Activated CD4-positive, alpha-beta memory T cell treated with anti-CD3 and anti-CD28 coated beads for 36 hours (primary cell): ENCODE measurements around the gene DDX47. TPM values are rescaled to one million over a fixed set of nuclear protein-coding genes. Genes with fewer than 3 reads are reported as not detected.
A peak's percentile ranks its signal among the peaks of the same experiment; 100 is the strongest.
"Not testable (repeated sequence)": the region's sequence is repeated elsewhere in the genome, so short reads cannot be mapped to it uniquely, and the experiment has no call there.

ENCODE experiments used
- CTCF ChIA-PET: fragments of 350-600 bp; sonication (Branson Sonifier 250); formaldehyde crosslinking; loops from one replicate; lab custom pipeline; 2021; ENCODE audit warnings: antibody characterized with exemption, inconsistent platforms; lab: Charles Lee
- POLR2A ChIA-PET: fragments of 350-600 bp; sonication (Branson Sonifier 250); formaldehyde crosslinking; loops from one replicate; lab custom pipeline; 2021; ENCODE audit warnings: antibody characterized with exemption; lab: Charles Lee
- DNase-seq: peaks from one replicate; pipeline ENCODE4 v3.0.0-alpha.2; 2020
- H3K27ac Mint-ChIP-seq: one replicate; pipeline ENCODE4 v1.8.0; 2021; ENCODE audit warnings: mixed read lengths
- H3K27me3 Mint-ChIP-seq: one replicate; pipeline ENCODE4 v1.8.0; 2021; ENCODE audit warnings: mixed read lengths
- H3K36me3 Mint-ChIP-seq: one replicate; pipeline ENCODE4 v1.8.0; 2021; ENCODE audit warnings: mixed read lengths
- H3K4me1 Mint-ChIP-seq: one replicate; pipeline ENCODE4 v1.8.0; 2021; ENCODE audit warnings: low read depth, mixed read lengths
- H3K4me3 Mint-ChIP-seq: one replicate; pipeline ENCODE4 v1.8.0; 2021; ENCODE audit warnings: mild to moderate bottlenecking, mixed read lengths
- H3K9me3 Mint-ChIP-seq: one replicate; pipeline ENCODE4 v1.8.0; 2021; ENCODE audit warnings: mixed read lengths
- intact Hi-C: fragments of 100-400 bp; cut with micrococcal nuclease; formaldehyde crosslinking; loops from one replicate; pipeline ENCODE4 v1.15.1; 2023
- total RNA-seq, 2 experiments: library from RNA; stranded (reverse); gene quantifications; one replicate each; pipeline ENCODE4 v1.2.3, GENCODE V29; 2021

DDX47 gene
- total RNA-seq, 2 experiments from 2014 or later: 75.2 to 75.3 TPM

GRCh38 chr12:12823811-12824210, 10.7 kb downstream of the DDX47 start:
- no peak for DNase-seq
- Mint-ChIP-seq H3K27ac (no peak overlapping the region), H3K9me3 (no peaks in the 10 kb centered on the region), H3K4me3 (no peak overlapping the region), H3K4me1 (peaks cover 22% of the 10 kb centered on the region), H3K36me3 (peaks cover 57% of the 10 kb centered on the region), H3K27me3 (no peaks in the 10 kb centered on the region)
- intact Hi-C loops: no loop called here
- ChIA-PET CTCF (no interaction called here), POLR2A (no interaction called here)

- Mint-ChIP-seq H3K36me3 (peaks cover 36% of the 10 kb centered on the region), H3K27me3 (no peaks in the 10 kb centered on the region), H3K9me3 (peaks cover 9% of the 10 kb centered on the region), H3K27ac (no peak overlapping the region), H3K4me3 (no peak overlapping the region), H3K4me1 (peaks cover 48% of the 10 kb centered on the region)
- no peak for DNase-seq
- CTCF ChIA-PET: interaction anchor here (1.2 kb wide), 1 partner anchor 81 kb away, joined by 4 read pairs; no protein-coding TSS in a partner anchor
- POLR2A ChIA-PET: interaction anchor here (1.0 kb wide), 1 partner anchor 10 kb away, joined by 5 read pairs; no protein-coding TSS in a partner anchor
- intact Hi-C loops: loop anchor here (2.0 to 5.0 kb wide), 3 partner anchors 147 to 377 kb away; partner anchors contain the start of gene GSG1
These were observed 22.4 kb downstream of the DDX47 start for GRCh38 chr12:12835378-12836146.

- peaks cover 9% of the 10 kb centered on the region for H3K9me3 Mint-ChIP-seq
- H3K27ac Mint-ChIP-seq: no peak overlapping the region
- H3K4me3 Mint-ChIP-seq: no peak overlapping the region
- DNase-seq: no peak
- ChIA-PET POLR2A (no interaction called here), CTCF (interaction anchor here (0.7 to 3.5 kb wide), 28 partner anchors 8 to 1331 kb away, joined by 3 to 30 read pairs (median 4); partner anchors contain the start of genes DDX47 and GPRC5A)
- peaks cover 48% of the 10 kb centered on the region for H3K4me1 Mint-ChIP-seq
- H3K36me3 Mint-ChIP-seq: peaks cover 32% of the 10 kb centered on the region
- H3K27me3 Mint-ChIP-seq: no peaks in the 10 kb centered on the region
- intact Hi-C loops: loop anchor here (2.0 to 5.0 kb wide), 3 partner anchors 146 to 376 kb away; partner anchors contain the start of gene GSG1
These were observed 23.4 kb downstream of the DDX47 start for GRCh38 chr12:12836571-12836970.

GRCh38 chr12:12837025-12837812, 24.1 kb downstream of the DDX47 start:
- Mint-ChIP-seq H3K36me3 (peaks cover 27% of the 10 kb centered on the region), H3K4me1 (peaks cover 48% of the 10 kb centered on the region), H3K9me3 (peaks cover 9% of the 10 kb centered on the region), H3K4me3 (no peak overlapping the region), H3K27me3 (no peaks in the 10 kb centered on the region), H3K27ac (peak overlapping the region; percentile 42)
- DNase-seq: peak; percentile 79
- ChIA-PET CTCF (interaction anchor here (0.7 to 3.5 kb wide), 29 partner anchors 8 to 1330 kb away, joined by 3 to 30 read pairs (median 4); partner anchors contain the start of genes DDX47 and GPRC5A), POLR2A (interaction anchor here (0.6 to 1.0 kb wide), 2 partner anchors 24 to 41 kb away, joined by 3 read pairs; no protein-coding TSS in a partner anchor)
- intact Hi-C loops: loop anchor here (1.0 to 5.0 kb wide), 6 partner anchors 9 to 375 kb away; partner anchors contain the start of gene GSG1

- peaks cover 22% of the 10 kb centered on the region for H3K36me3 Mint-ChIP-seq
- POLR2A ChIA-PET: interaction anchor here (1.0 kb wide), 1 partner anchor 40 kb away, joined by 3 read pairs; no protein-coding TSS in a partner anchor
- no peak for DNase-seq
- H3K27me3 Mint-ChIP-seq: no peaks in the 10 kb centered on the region
- peaks cover 9% of the 10 kb centered on the region for H3K9me3 Mint-ChIP-seq
- H3K27ac Mint-ChIP-seq: peak overlapping the region; percentile 42
- no peak overlapping the region for H3K4me3 Mint-ChIP-seq
- intact Hi-C loops: loop anchor here (1.0 to 5.0 kb wide), 7 partner anchors 9 to 375 kb away; partner anchors contain the start of genes GSG1 and HEBP1
- H3K4me1 Mint-ChIP-seq: peaks cover 47% of the 10 kb centered on the region
- CTCF ChIA-PET: interaction anchor here (0.9 to 3.5 kb wide), 13 partner anchors 9 to 374 kb away, joined by 3 to 30 read pairs (median 8); partner anchors contain the start of genes DDX47 and GPRC5A
These were observed 24.6 kb downstream of the DDX47 start for GRCh38 chr12:12837813-12838153.

GRCh38 chr12:12839003-12839395, 25.9 kb downstream of the DDX47 start:
- Mint-ChIP-seq H3K4me1 (peaks cover 38% of the 10 kb centered on the region), H3K27ac (peak overlapping the region; percentile 66), H3K36me3 (peaks cover 9% of the 10 kb centered on the region), H3K4me3 (no peak overlapping the region), H3K9me3 (peaks cover under 1% of the 10 kb centered on the region), H3K27me3 (no peaks in the 10 kb centered on the region)
- intact Hi-C loops: loop anchor here (2.0 to 5.0 kb wide), 3 partner anchors 162 to 373 kb away; partner anchors contain the start of genes GSG1 and HEBP1
- DNase-seq: no peak
- ChIA-PET POLR2A (interaction anchor here (0.8 to 1.0 kb wide), 2 partner anchors 27 to 143 kb away, joined by 3 read pairs; no protein-coding TSS in a partner anchor), CTCF (interaction anchor here (0.8 to 3.5 kb wide), 6 partner anchors 13 to 102 kb away, joined by 3 to 30 read pairs (median 11); partner anchors contain the start of genes DDX47 and GPRC5A)

- H3K36me3 Mint-ChIP-seq, POLR2A ChIA-PET, DNase-seq, H3K27ac Mint-ChIP-seq, H3K4me3 Mint-ChIP-seq, H3K9me3 Mint-ChIP-seq, H3K27me3 Mint-ChIP-seq: not testable (repeated sequence)
- CTCF ChIA-PET: interaction anchor here (1.6 to 3.5 kb wide), 2 partner anchors 51 to 60 kb away, joined by 4 to 30 read pairs; no protein-coding TSS in a partner anchor
- intact Hi-C loops: loop anchor here (2.0 to 5.0 kb wide), 3 partner anchors 161 to 373 kb away; partner anchors contain the start of genes GSG1 and HEBP1
- H3K4me1 Mint-ChIP-seq: peaks cover 38% of the 10 kb centered on the region
These were observed 26.3 kb downstream of the DDX47 start for GRCh38 chr12:12839439-12839838.

- Mint-ChIP-seq H3K36me3 (peaks cover 8% of the 10 kb centered on the region), H3K27ac (no peak overlapping the region), H3K4me1 (peaks cover 38% of the 10 kb centered on the region), H3K4me3 (no peak overlapping the region), H3K27me3 (no peaks in the 10 kb centered on the region), H3K9me3 (no peaks in the 10 kb centered on the region)
- ChIA-PET CTCF (no interaction called here), POLR2A (no interaction called here)
- intact Hi-C loops: loop anchor here (2.0 to 5.0 kb wide), 3 partner anchors 161 to 372 kb away; partner anchors contain the start of genes GSG1 and HEBP1
- no peak for DNase-seq
These were observed 26.9 kb downstream of the DDX47 start for GRCh38 chr12:12839873-12840579.

- no peak overlapping the region for H3K27ac Mint-ChIP-seq
- DNase-seq: no peak
- H3K9me3 Mint-ChIP-seq: no peaks in the 10 kb centered on the region
- no peak overlapping the region for H3K4me3 Mint-ChIP-seq
- no peaks in the 10 kb centered on the region for H3K27me3 Mint-ChIP-seq
- POLR2A ChIA-PET: interaction anchor here (1.0 kb wide), 1 partner anchor 9 kb away, joined by 3 read pairs; no protein-coding TSS in a partner anchor
- CTCF ChIA-PET: no interaction called here
- intact Hi-C loops: no loop called here
- peaks cover 8% of the 10 kb centered on the region for H3K36me3 Mint-ChIP-seq
- peaks cover 36% of the 10 kb centered on the region for H3K4me1 Mint-ChIP-seq
These were observed 27.4 kb downstream of the DDX47 start for GRCh38 chr12:12840580-12840899.

GRCh38 chr12:12841428-12841827, 28.3 kb downstream of the DDX47 start:
- intact Hi-C loops, H3K27ac Mint-ChIP-seq: not testable (repeated sequence)

More at GRCh38 chr12:12841428-12841827, 28.3 kb downstream of the DDX47 start:
- H3K9me3 Mint-ChIP-seq, H3K36me3 Mint-ChIP-seq, H3K4me3 Mint-ChIP-seq, DNase-seq, CTCF ChIA-PET, H3K27me3 Mint-ChIP-seq: not testable (repeated sequence)
- H3K4me1 Mint-ChIP-seq: peaks cover 39% of the 10 kb centered on the region
- POLR2A ChIA-PET: interaction anchor here (1.0 kb wide), 1 partner anchor 9 kb away, joined by 3 read pairs; no protein-coding TSS in a partner anchor
